WERI-Rb-1 (cell line): ENCODE results near the gene WDR48.

Source experiments
- DNase-seq: peaks from one replicate; pipeline ENCODE4 v3.0.0-alpha.2; 2020
- H3K27ac ChIP-seq: fragments of 250-450 bp; sonication (Bioruptor Pico); 2 replicates; pipeline ENCODE4 v1.5.1; 2020; ENCODE audit warnings: mild to moderate bottlenecking, moderate library complexity
- H3K27me3 ChIP-seq: fragments of 250-450 bp; sonication (Bioruptor Pico); 2 replicates; pipeline ENCODE4 v1.5.1; 2021; ENCODE audit warnings: mild to moderate bottlenecking, low read depth, moderate library complexity; ENCODE audit not compliant: insufficient read depth, severe bottlenecking
- H3K36me3 ChIP-seq: fragments of 250-450 bp; sonication (Bioruptor Pico); 2 replicates; pipeline ENCODE4 v1.5.1; 2020; ENCODE audit warnings: mild to moderate bottlenecking, moderate library complexity
- H3K4me3 ChIP-seq: 2 replicates; pipeline ENCODE4 v1.5.1; 2011; ENCODE audit warnings: low read depth, mild to moderate bottlenecking, control low read depth, low read length
- H3K9me3 ChIP-seq: fragments of 250-450 bp; sonication (Bioruptor Pico); 2 replicates; pipeline ENCODE4 v1.5.1; 2021; ENCODE audit warnings: mild to moderate bottlenecking, moderate library complexity; ENCODE audit not compliant: severe bottlenecking
- TF ChIP-seq, protein P1 (sequence below): IDR thresholded peaks from 2 replicates; pipeline ENCODE4 v1.5.1; 2011; ENCODE audit warnings: low read depth, mild to moderate bottlenecking, control low read depth, inconsistent platforms, low read length

WDR48 gene

DNA sequence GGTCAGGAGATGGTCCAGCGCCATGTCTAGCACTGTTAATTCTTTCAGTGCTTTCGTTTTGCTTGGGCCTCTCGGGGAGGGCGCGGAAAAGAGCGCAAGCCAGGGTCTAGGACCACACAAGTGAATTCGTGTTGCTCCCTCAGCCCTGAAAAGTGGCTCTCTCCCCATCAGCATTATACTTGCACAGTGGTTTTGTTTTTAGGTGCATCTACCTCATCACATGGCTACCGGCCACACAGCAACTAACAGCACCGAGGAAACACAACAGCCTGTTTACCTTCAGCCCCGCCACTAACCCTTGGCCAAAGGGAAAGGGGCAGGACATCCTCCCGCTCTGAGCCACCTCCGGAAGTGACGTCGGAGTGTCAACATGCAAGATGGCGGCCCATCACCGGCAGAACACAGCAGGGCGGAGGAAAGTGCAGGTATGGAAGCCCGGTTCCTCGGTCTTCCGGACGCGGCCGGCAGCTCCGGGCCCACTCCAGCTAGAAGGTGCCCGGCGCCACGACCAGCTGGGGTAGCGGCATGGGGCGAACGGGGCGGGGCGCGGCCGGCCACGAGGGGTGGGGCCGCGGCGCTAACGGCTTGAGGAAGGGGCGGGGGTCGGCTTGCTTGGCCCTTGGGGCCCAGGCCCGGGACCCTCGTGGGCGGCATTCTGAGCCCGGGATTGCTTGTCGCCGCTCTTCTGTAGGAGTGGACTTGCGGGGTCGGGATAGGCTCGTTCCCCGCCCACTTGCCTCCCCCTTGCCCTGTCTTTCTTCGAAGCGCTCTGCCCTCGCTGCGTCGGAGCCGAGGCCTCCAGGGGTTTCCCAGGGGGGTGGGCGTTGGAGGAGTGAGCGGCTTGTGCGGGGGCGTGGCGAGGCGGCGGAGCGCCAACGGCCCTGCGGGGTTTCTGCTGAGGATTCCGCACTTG, at the start of gene WDR48, which contains the start of gene SCN11A:
Gene WDR48, plus strand, starts transcription at position 368 of the 913 bp plus-strand sequence. Its CDS starts 10 bp downstream, at position 378.
Gene SCN11A, minus strand, starts transcription at position 296 of the 913 bp plus-strand sequence. CDS start 101,582 bp downstream, outside the sequence.
- no peaks in the 10 kb centered on the region for H3K27me3 ChIP-seq
- TF ChIP-seq, protein P1, sequence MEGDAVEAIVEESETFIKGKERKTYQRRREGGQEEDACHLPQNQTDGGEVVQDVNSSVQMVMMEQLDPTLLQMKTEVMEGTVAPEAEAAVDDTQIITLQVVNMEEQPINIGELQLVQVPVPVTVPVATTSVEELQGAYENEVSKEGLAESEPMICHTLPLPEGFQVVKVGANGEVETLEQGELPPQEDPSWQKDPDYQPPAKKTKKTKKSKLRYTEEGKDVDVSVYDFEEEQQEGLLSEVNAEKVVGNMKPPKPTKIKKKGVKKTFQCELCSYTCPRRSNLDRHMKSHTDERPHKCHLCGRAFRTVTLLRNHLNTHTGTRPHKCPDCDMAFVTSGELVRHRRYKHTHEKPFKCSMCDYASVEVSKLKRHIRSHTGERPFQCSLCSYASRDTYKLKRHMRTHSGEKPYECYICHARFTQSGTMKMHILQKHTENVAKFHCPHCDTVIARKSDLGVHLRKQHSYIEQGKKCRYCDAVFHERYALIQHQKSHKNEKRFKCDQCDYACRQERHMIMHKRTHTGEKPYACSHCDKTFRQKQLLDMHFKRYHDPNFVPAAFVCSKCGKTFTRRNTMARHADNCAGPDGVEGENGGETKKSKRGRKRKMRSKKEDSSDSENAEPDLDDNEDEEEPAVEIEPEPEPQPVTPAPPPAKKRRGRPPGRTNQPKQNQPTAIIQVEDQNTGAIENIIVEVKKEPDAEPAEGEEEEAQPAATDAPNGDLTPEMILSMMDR: no peak
- H3K27ac ChIP-seq: peak within 1 kb of the TSS; percentile 88
- H3K9me3 ChIP-seq: no peaks in the 10 kb centered on the region
- peak within 1 kb of the TSS; percentile 89 for H3K4me3 ChIP-seq
- DNase-seq: peak; percentile 94
- H3K36me3 ChIP-seq: no peaks in the 10 kb centered on the region

GRCh38 chr3:39005295-39005694, 46.5 kb upstream of the WDR48 start:
- peaks cover 18% of the 10 kb centered on the region for H3K27me3 ChIP-seq
- H3K27ac ChIP-seq: no peak overlapping the region
- no peaks in the 10 kb centered on the region for H3K9me3 ChIP-seq
- no peaks in the 10 kb centered on the region for H3K36me3 ChIP-seq
- TF ChIP-seq, protein P1: no peak
- no peak for DNase-seq
- no peak overlapping the region for H3K4me3 ChIP-seq

GRCh38 chr3:39011191-39011736, 40.6 kb upstream of the WDR48 start:
- no peak for DNase-seq
- Histone ChIP-seq H3K36me3 (no peaks in the 10 kb centered on the region), H3K27me3 (peaks cover 2% of the 10 kb centered on the region), H3K27ac (no peak overlapping the region), H3K9me3 (no peaks in the 10 kb centered on the region), H3K4me3 (no peak overlapping the region)
- TF ChIP-seq, protein P1: no peak

DNA sequence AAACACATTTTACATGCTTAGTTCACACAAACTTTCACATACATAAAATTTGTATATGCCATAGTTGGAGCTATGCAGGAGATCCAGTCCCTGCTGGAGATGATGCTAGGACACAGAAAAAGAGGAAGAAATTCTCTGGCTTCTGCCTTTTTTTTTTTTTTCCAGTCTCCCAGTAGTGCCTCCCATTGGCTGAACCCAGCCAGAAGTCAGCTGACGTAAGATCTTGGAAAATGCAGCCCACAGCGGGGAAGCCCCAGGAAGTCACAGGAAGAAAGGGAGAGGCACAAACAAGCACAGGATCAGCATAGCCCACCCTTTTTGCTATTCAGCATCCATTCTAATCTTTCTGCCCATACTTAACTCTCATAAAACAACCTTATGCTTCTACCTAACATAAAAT, 38.5 kb upstream of the WDR48 start:
- TF ChIP-seq, protein P1: no peak
- peaks cover 2% of the 10 kb centered on the region for H3K27me3 ChIP-seq
- no peak overlapping the region for H3K4me3 ChIP-seq
- no peak overlapping the region for H3K27ac ChIP-seq
- H3K36me3 ChIP-seq: no peaks in the 10 kb centered on the region
- no peaks in the 10 kb centered on the region for H3K9me3 ChIP-seq
- no peak for DNase-seq

GRCh38 chr3:39013921-39014509, 37.8 kb upstream of the WDR48 start:
- DNase-seq: no peak
- no peak overlapping the region for H3K4me3 ChIP-seq
- no peaks in the 10 kb centered on the region for H3K9me3 ChIP-seq
- no peak overlapping the region for H3K27ac ChIP-seq
- peaks cover 2% of the 10 kb centered on the region for H3K27me3 ChIP-seq
- TF ChIP-seq, protein P1: no peak
- no peaks in the 10 kb centered on the region for H3K36me3 ChIP-seq
